Tongue (tissue), 2 donors: ENCODE results near the gene GCC2. TPM values are rescaled to one million over a fixed set of nuclear protein-coding genes. Genes with fewer than 3 reads are reported as not detected.

ENCODE experiments used
- small RNA-seq: library from RNA; depleted of rRNA; stranded (forward); fragments of <200 nt; gene quantifications from one replicate; pipeline ENCODE3, GENCODE V24; 2014; ENCODE audit warnings: low replicate concordance
- total RNA-seq: library from RNA; depleted of rRNA; stranded (reverse); fragments of >200 nt; gene quantifications from one replicate; pipeline ENCODE4 v1.2.3, GENCODE V29; 2014

GCC2 gene
- total RNA-seq, 1 donor from 2014 or later = 43.1 TPM

Small RNAs within 50 kb of the gene (small RNA-seq; reads per million reads assigned to genes)
- not detected for gene SMIM12P1

Other genes starting within 250 kb of the GCC2 start
- not detected for gene SULT1C3, start 209.2 kb upstream of the GCC2 start, total RNA-seq
- gene SULT1C2, start 160.3 kb upstream of the GCC2 start, total RNA-seq = 0.92 TPM
- gene SULT1C4, start 71.3 kb upstream of the GCC2 start, total RNA-seq = 34.4 TPM
- 79.4 TPM for gene LIMS1, start 85.3 kb downstream of the GCC2 start, total RNA-seq